SH-SY5Y (cell line): ENCODE data around the gene RAP1GAP2.

ENCODE experiments used
- GATA2 ChIP-seq: IDR thresholded peaks from 2 replicates; pipeline ENCODE4 v1.6.1; 2011; ENCODE audit warnings: mild to moderate bottlenecking, low read depth, low read length
- GATA3 ChIP-seq: IDR thresholded peaks from 2 replicates; pipeline ENCODE4 v1.6.1; 2011; ENCODE audit warnings: low read depth, mild to moderate bottlenecking, low read length, moderate library complexity

- no peak for TF ChIP-seq GATA2
- no peak for TF ChIP-seq GATA3
Measured at GRCh38 chr17:2856727-2857126, 60.5 kb downstream of the RAP1GAP2 start.
